Suprapubic skin (tissue), 4 donors: ENCODE results near the gene TMPRSS13. TPM values are rescaled to one million over a fixed set of nuclear protein-coding genes. Genes with fewer than 3 reads are reported as not detected.

Experiments used
- DNase-seq, 2 donors: peaks; one replicate each; pipeline ENCODE4 v3.0.0-alpha.2; 2019; ENCODE audit warnings: low spot score in 2 of 2
- H3K27ac ChIP-seq: fragments of 200-600 bp; sonication (generic); one replicate; pipeline ENCODE4 v1.5.1; 2019
- H3K27me3 ChIP-seq: fragments of 200-600 bp; sonication (generic); one replicate; pipeline ENCODE4 v1.5.1; 2019
- H3K36me3 ChIP-seq: fragments of 200-600 bp; sonication (generic); one replicate; pipeline ENCODE4 v1.5.1; 2019
- H3K4me1 ChIP-seq: fragments of 200-600 bp; sonication (generic); one replicate; pipeline ENCODE4 v1.5.1; 2019
- H3K4me3 ChIP-seq: fragments of 200-600 bp; sonication (generic); one replicate; pipeline ENCODE4 v1.5.1; 2019; ENCODE audit warnings: mild to moderate bottlenecking
- H3K9me3 ChIP-seq: fragments of 200-600 bp; sonication (generic); one replicate; pipeline ENCODE4 v1.5.1; 2019
- CTCF ChIP-seq, 2 donors: fragments of 200-600 bp in 1 of 2; fragments of 450-650 bp in 1 of 2; sonication (generic) in 1 of 2; IDR thresholded peaks; one replicate each; pipeline ENCODE4 v1.5.1; 2016 to 2019; ENCODE audit warnings: antibody characterized with exemption in 2 of 2, mild to moderate bottlenecking in 1 of 2, moderate library complexity in 1 of 2
- EP300 ChIP-seq: sonication (generic); formaldehyde crosslinking; IDR thresholded peaks from one replicate; pipeline ENCODE4 v1.6.1; 2017; ENCODE audit warnings: antibody characterized with exemption
- POLR2A ChIP-seq, 2 donors: fragments of 450-650 bp; IDR thresholded peaks; one replicate each; pipeline ENCODE4 v1.6.1; 2017; ENCODE audit warnings: antibody characterized with exemption in 2 of 2, mild to moderate bottlenecking in 2 of 2, moderate library complexity in 2 of 2
- POLR2AphosphoS5 ChIP-seq, 3 donors: sonication (generic); formaldehyde crosslinking; IDR thresholded peaks; one replicate each; pipeline ENCODE4 v1.6.1; 2017; ENCODE audit warnings: antibody characterized with exemption in 3 of 3
- WGBS: methylation state at CpG from one replicate; pipeline ENCODE4 v1.1.5; 2018; 5-methylcytosine and 5-hydroxymethylcytosine counted together
- total RNA-seq, 4 donors: library from RNA; depleted of rRNA; stranded (reverse); fragments of >200 nt; gene quantifications; one replicate each; pipeline ENCODE4 v1.1.0, GENCODE V29; 2016

TMPRSS13 gene
- total RNA-seq, 4 donors from 2014 or later: 24.7 to 92.0 (median 73.1) TPM

GRCh38 chr11:117884994-117885393 lies 44.2 kb downstream of the TMPRSS13 start:
- no peaks in the 10 kb centered on the region for H3K9me3 ChIP-seq
- 88% methylated on average over 7 of the region's 7 CpGs for WGBS
- peaks cover 7% of the 10 kb centered on the region for H3K27me3 ChIP-seq
- no peak for DNase-seq
- no peaks in the 10 kb centered on the region for H3K36me3 ChIP-seq
- TF ChIP-seq POLR2AphosphoS5 (IDR thresholded peaks at IDR 0.05) (no peak), CTCF (IDR thresholded peaks at IDR 0.05) (no peak), POLR2A (IDR thresholded peaks at IDR 0.05) (no peak), EP300 (no peak)
- no peak overlapping the region for H3K27ac ChIP-seq
- no peak overlapping the region for H3K4me3 ChIP-seq
- peaks cover 15% of the 10 kb centered on the region for H3K4me1 ChIP-seq

- DNase-seq: no peak
- 84% methylated on average over 3 of the region's 3 CpGs for WGBS
- no peaks in the 10 kb centered on the region for H3K9me3 ChIP-seq
- TF ChIP-seq POLR2AphosphoS5 (IDR thresholded peaks at IDR 0.05): no peak
- no peak for TF ChIP-seq EP300
- no peak for TF ChIP-seq CTCF (IDR thresholded peaks at IDR 0.05)
- TF ChIP-seq POLR2A (IDR thresholded peaks at IDR 0.05): no peak
- H3K36me3 ChIP-seq: no peaks in the 10 kb centered on the region
- H3K4me3 ChIP-seq: no peak overlapping the region
- peaks cover 12% of the 10 kb centered on the region for H3K4me1 ChIP-seq
- no peak overlapping the region for H3K27ac ChIP-seq
- H3K27me3 ChIP-seq: peaks cover 7% of the 10 kb centered on the region
Observed at GRCh38 chr11:117883063-117883462, 46.1 kb downstream of the TMPRSS13 start.

- Histone ChIP-seq H3K27ac (no peak overlapping the region), H3K36me3 (no peaks in the 10 kb centered on the region), H3K4me3 (no peak overlapping the region), H3K4me1 (peaks cover 8% of the 10 kb centered on the region), H3K9me3 (no peaks in the 10 kb centered on the region), H3K27me3 (peaks cover 12% of the 10 kb centered on the region)
- DNase-seq: no peak
- no peak for TF ChIP-seq POLR2A (IDR thresholded peaks at IDR 0.05)
- no peak for TF ChIP-seq CTCF (IDR thresholded peaks at IDR 0.05)
- TF ChIP-seq POLR2AphosphoS5 (IDR thresholded peaks at IDR 0.05): no peak
- WGBS: 26% methylated on average over 11 of the region's 11 CpGs
Observed at GRCh38 chr11:117882311-117882905, 46.8 kb downstream of the TMPRSS13 start.

DNA sequence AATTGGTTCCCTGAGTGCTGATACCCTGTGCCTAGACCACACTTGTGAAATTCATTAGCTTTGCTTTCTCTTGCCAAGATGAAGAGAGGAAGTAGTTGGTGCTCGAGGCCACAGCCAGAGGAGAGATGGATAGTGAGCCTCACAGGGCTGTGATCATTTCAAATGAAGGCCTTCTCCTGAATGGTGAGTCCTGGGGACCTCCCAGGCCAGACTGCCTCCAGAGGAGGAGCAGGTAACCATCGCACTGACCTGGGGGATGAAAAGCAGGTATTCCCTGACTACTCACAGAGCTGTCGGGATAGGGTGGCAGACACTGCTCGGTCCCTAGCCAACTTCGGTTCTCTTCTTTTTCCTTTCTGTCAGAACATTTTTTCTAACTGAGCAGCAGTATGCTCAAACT lies 48.0 kb downstream of the TMPRSS13 start:
- no peak for TF ChIP-seq POLR2A (IDR thresholded peaks at IDR 0.05)
- no peak for TF ChIP-seq POLR2AphosphoS5 (IDR thresholded peaks at IDR 0.05)
- TF ChIP-seq CTCF (IDR thresholded peaks at IDR 0.05): no peak
- no peak for TF ChIP-seq EP300
- peaks cover 18% of the 10 kb centered on the region for H3K4me1 ChIP-seq
- no peak overlapping the region for H3K27ac ChIP-seq
- H3K27me3 ChIP-seq: peaks cover 24% of the 10 kb centered on the region
- 81% methylated on average over 5 of the region's 5 CpGs for WGBS
- no peaks in the 10 kb centered on the region for H3K9me3 ChIP-seq
- H3K4me3 ChIP-seq: no peak overlapping the region
- no peak for DNase-seq
- no peaks in the 10 kb centered on the region for H3K36me3 ChIP-seq

GRCh38 chr11:117879516-117880480 lies 49.4 kb downstream of the TMPRSS13 start:
- Histone ChIP-seq H3K9me3 (no peaks in the 10 kb centered on the region), H3K36me3 (no peaks in the 10 kb centered on the region), H3K27me3 (peaks cover 38% of the 10 kb centered on the region), H3K4me3 (no peak overlapping the region), H3K4me1 (peaks cover 31% of the 10 kb centered on the region), H3K27ac (no peak overlapping the region)
- no peak for DNase-seq
- TF ChIP-seq EP300 (no peak), POLR2A (IDR thresholded peaks at IDR 0.05) (no peak), POLR2AphosphoS5 (IDR thresholded peaks at IDR 0.05) (no peak), CTCF (IDR thresholded peaks at IDR 0.05) (no peak)
- WGBS: 81% methylated on average over 11 of the region's 11 CpGs
